Measurements from ENCODE around the gene ADAMTS9.
A peak's percentile ranks its signal among the peaks of the same experiment; 100 is the strongest.

Gene ADAMTS9

DNA sequence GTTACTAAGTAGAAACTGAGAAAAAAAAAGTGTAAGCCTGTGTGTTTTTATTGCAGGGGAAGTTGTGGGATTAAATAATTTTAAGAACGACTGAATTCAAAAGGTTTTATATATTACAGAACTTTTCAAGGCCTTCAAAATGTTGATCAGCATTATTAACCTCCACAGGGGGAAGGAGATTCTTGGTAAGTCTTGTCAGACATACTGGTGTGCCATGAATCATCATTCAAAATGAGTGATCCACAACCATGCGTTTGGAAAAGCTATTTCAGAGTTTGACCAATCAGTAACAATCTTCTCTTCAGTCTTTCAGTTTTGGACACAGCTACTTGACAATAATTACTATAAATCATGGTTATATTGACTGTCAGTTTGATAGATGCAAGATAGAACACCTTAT lies 70.2 kb downstream of the ADAMTS9 start:
- DNase-seq (ENCODE audit: low read depth), result no peak

DNA sequence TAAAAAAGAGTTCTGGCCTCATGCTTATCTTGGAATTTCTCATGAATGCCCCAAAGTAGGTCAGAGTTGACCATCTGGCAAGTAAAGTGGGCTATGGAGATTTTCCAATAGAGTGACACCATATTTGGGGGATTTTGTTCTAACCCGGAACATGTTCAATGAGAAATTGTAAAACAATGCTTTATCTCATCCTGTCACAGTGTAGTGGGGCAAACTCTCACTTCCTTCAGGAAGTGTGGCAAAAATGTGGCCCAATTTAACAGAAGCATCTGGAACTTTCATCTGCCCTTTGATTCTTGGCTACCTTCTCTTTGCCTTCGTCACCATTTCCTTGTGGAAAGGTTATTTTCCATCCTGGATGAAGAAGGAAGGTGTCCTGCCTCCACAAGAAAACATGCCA lies 70.8 kb downstream of the ADAMTS9 start:
- DNase-seq (ENCODE audit: low read depth), result no peak

DNA sequence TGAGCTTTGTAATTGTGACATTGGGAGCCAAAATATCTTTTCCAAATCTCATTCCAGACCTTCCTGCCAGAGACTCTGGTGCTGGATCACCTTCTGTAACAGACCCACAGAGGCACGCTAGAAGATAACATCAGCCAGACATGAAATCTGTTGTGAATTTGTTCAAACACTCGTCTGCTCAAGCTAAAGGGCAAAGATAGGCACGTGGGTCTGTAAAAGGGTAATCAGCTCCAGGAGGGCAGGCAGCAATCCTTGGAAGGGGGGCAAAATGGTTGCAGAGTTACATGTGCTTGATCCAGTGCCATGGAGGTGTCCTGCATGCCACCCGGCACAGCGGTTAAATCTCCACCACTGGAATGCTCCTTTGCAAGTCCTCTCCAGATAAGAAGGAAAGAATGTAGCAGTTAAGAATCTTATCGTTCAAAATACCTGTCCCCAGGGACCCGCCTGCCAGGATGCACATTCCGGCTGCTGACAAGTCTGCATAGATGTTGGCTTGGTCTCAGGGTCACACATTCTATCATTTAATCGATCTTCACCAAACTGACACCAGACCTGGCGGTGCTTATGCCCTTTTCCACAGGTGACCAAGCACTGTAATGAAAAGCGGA lies 74.8 kb downstream of the ADAMTS9 start:
- no peak for DNase-seq (ENCODE audit: low read depth)

DNA sequence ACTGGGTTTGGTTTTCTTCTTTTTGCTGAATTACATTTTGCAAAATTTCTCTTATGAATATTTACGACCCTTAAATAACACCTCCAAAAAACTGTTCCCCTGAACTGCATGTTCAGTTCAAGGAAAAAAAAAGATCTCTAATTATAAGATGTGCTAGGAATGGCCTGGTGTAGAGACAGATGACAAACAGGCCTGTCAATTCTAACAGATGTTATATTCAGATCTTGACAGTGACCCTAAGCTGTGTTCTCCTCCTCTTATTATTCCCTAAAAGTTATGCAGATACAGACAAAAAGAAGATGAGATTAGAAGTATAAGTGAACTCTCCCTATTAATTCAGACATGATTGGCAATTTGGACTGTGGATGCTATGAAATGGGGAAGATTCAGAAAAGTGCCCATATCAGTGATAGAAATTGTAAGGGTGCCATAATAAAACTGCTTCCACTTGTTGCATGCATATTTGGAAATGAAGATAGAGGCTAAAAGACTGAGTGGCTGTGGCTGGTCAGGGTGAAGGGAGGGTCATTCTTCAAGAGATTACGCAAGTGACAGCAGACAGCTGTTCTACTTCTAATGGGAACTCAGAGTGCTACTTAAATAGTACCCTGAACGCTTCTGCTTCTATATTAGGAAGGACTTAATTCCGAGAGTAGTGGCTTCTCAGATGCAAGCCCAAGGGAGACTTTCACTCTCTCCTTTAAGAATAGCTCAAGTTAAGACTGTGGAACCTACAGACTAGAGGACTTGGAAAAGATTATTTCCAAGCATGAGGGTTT lies 75.5 kb downstream of the ADAMTS9 start:
- DNase-seq (ENCODE audit: low read depth), result no peak

DNA sequence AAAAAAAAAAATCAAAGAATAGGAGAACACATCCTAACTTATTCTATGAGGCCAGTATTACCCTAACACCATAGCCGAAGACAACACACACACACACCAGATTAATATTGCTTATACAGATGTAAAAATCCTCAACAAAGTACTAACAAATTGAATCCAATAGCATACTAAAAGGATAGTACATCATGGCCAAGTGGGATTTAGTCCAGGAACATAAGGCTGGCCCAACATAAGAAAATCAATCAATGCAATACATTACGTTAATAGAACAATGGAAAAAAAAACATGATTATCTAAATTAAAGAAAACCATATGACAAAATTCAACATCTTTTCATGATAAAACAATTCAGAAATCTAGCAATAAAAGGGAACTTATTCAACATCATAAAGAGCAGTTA lies 79.1 kb downstream of the ADAMTS9 start:
- no peak for DNase-seq (ENCODE audit: low read depth)

DNA sequence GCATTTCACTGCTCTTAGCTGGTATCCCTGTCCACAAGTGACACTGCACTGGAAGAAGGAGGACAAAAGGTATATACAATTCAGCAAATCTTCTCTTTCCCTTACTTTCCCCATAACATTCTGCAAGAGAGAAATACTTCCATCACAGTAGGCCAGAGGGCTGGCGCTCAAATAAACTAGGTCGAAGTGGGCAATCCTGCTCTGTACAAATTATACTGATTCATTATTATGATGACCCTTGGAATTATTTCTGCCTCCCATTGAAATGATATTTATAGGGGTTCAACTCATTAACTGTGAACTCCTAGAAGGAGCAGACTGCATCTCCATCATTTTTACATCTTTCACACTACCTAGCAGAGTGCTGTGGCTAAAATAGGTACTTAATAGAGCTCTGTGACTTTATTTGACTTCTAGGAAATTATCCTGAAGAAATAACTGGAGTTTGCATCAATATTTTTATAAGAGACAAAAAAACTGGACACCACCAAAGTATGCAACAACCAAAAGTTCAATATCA lies 80.7 kb downstream of the ADAMTS9 start:
- no peak for DNase-seq (ENCODE audit: low read depth)

DNA sequence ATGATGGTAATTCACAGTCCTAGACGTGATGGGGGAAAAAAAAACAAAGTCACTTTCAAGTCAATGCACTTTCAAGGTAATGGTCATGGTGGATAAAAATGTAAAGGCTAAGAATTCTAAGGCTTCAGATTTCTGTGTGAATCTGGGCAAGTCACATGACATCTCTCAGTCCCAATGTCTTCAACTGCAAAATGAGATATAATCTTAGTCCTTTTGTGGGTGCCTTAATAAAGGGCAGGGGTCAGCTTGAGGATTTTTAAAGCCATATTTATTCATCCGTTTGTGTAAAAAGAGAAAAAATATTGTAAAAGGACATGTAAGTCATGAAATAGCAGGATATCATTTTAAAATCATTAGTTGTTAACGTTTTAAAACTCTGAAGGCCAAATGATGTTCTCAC lies 83.5 kb downstream of the ADAMTS9 start:
- DNase-seq (ENCODE audit: low read depth), result no peak

DNA sequence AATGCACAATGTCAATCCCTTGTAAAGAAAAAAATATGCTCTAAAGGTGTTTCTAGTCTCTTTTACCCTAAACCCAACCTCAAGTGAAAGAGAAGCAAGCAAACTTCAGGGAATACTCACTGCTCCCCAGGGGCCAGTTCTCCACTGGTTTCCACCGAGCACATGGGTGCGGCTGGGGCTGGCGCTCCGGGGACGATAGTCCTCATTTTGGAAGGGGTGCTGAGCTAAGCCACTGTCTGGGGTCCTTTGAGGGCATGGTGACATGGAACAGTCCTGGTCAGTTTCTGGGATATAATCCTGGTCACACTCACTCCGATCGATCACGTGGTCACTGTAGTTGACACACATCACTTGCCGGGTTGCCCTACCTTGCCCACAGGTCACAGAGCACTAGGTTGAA lies 86.0 kb downstream of the ADAMTS9 start:
- DNase-seq (ENCODE audit: low read depth), result no peak

DNA sequence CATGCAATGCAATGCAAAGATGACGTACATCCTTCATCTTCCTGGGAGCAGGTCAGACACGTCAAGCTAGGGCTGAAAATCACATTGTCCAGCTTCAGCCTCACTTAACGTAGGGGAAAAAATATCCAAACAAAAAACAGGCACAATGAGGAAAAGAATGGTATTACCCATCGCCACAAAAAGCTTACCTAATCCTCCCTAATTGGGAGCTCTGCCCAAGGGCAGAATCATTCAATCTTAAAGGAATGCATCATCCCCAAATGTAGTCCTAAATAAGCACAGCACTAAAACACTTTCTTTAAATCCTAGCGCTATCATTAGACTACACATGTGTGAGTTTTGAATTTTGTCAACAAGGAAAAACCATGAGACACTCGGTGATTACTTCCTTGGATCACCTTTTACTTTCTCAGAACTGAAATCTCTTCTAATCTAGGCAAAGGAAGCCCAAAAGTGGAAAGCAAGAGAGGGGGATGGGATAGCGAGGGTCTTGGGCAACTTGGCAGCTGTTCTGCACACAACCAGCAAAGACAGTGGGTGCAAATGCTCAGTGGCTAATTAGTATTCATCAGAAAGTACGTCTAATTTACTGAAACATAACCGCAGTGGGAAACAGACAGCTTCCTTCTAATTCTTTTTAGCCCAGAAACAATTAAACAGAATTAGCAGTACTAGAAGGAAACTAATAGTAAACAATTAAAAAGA lies 87.4 kb downstream of the ADAMTS9 start:
- DNase-seq (ENCODE audit: low read depth), result no peak

DNA sequence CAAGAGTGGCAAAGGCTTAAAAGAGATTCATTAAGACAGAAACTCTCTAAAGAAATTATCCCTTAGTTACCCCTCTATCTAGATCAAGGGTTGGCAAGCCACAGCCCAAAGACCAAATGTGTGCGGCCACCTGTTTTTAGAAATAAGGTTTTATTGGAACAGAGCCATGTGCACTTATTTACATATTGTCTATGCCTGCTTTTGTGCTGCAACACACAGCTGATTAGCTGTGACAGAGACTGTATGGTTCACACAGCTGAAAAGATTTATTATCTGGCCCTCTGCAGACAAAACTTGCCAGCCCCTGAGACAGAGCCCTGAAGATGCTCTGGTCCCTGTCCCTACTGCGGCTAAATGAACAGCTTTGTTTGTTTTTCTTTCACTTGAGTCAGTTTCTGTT lies 88.1 kb downstream of the ADAMTS9 start:
- no peak for DNase-seq (ENCODE audit: low read depth)

DNA sequence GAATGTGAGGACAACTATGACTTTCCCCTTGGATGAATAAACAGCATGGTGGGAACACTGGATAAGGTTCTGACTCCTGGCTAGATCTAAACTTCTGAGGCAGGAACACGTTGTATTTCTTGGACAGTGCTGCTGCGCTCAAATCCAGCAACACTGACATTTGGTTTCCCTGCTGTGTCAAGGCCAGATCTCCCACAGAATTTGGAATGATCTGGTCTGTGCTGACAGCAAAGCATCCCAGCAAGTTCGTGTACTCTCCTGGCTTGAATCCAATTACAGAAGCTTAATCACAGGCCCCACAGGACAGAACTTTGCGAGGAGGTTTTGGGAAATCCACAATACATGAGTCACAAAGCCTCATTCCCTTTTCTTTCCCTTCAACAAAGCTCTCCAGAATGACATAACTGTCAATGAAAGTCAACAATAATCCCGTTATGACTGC lies 92.5 kb downstream of the ADAMTS9 start:
- DNase-seq (ENCODE audit: low read depth), result peak; percentile 2

DNA sequence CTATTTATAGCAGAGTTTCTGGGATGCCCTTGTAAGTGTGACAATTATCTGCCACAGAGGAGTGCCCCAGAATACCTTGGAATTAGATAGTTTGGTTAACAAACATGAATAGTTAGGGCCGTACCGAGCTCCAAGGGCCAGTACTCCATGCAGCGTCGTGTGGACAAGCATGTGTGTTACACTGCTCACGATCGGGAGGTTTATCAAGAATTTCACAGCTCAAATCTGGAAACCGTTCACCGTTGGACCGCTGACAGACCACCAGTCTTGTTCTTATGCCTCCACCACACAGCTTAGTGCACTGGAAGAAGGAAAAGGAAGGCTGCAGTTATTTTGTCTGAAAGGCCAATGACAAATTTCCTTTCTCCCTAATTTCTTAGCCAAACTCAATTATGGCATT lies 93.7 kb downstream of the ADAMTS9 start:
- DNase-seq (ENCODE audit: low read depth), result no peak

DNA sequence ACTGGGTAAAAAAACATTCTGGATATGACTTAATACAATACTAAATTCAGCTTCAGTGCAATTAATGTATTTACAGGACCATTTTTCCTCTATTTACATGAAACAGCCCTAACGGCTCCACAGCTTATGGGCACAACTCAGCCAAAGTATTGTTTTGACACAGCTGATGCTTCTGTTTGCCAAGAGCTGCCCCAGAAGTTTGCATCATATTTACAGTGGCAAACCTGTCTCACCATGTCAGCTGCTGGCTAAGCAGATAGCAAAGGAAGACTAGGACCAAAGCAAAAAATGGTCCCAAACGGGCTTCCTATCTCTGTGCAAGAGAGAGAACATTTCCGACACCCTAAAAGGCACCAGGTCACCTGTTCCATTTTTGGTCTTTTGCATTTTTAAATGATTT lies 94.5 kb downstream of the ADAMTS9 start:
- DNase-seq (ENCODE audit: low read depth), result no peak

DNA sequence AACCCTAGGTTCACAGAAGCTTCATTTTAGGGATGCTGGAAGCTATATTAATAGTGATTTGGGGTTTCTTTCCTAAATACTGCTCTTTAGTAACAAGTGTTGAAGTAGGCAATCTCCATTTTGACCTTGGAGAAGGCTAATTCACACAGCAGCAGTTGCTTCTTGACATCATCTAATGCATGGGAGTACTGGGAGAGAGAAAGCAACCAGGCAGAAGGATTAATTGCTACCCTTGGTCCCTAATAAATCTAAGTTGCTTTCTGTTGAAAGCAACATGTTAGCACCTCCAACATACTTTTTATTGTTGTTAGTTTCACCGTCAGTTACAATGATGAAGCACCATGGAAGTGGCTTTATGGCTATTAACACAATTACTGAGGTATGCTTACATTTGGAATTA lies 96.2 kb downstream of the ADAMTS9 start:
- no peak for DNase-seq (ENCODE audit: low read depth)

DNA sequence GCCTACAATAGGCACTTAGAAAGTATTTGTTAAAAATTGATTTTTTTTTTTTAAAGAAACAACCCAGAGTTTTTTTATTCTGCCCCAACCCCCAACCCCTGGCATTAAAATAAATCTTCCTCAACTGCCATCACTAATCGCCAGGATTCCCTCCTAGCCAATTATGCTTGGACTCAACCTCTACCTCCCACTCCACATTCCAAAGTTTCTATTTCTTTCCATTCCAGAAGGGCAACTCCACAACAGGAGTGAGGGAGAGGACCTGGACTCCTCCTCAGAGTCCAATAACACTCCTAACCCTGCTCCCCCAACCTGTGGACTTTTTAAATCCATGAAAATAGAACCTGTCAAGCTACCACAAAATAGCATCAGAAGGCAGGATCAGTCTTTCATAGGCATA lies 99.4 kb downstream of the ADAMTS9 start:
- DNase-seq (ENCODE audit: low read depth), result no peak

DNA sequence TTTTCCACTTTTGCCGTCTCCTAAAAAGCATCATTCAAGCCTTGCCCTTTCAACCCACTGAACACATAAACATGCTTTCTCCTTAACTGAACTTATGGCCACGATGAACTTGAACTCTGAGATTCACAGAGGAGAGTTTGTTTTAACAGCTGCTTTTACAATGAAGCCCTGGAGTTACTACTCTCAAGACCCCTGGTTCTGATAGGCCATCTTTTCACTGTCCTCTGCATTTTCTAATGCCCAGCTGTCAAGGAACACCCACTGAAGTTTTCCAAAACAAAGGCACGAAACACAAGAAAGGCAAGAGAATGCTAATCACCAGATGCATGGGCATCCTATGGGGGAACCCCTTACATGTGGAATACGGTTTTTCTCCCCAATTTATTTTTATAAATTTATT lies 100.8 kb downstream of the ADAMTS9 start:
- no peak for DNase-seq (ENCODE audit: low read depth)

DNA sequence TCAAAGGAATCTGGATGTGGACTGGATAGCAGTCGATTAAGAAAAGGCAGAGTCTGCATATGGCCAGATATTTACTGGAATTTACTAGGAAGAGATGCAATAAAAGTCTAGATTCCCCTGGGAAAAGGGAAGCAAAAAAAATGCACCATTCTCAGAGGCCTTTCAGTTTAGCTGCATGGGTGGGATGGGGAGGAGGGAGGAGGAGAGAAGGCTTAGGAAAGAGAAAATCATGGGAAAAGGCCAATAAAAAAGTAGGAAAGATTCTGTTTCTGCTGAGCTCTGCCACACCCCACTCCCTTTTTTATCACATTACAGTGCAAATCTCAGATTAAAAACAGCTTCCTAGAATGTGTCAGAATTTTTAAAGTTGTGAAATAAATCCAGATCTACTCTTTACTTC lies 103.6 kb downstream of the ADAMTS9 start:
- no peak for DNase-seq (ENCODE audit: low read depth)

DNA sequence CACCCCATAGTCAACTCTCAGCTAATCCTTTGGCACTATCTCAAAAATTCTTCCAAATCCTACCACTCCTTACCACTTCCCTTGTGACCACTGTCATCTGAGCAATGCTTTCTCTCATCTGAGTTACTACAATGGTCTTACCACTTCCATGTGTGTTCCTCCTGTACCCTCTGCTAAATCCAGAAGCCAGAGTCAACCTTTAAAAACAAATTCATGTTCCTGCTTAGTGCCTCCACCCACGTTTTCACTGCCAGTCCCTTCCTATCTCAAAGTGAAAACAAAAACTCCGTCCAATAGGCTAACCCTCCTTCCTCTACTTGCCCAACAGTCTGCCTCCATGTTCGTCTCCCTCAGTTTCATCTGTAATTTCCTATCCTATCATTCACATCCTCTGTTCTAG lies 109.0 kb downstream of the ADAMTS9 start:
- DNase-seq (ENCODE audit: low read depth), result no peak

DNA sequence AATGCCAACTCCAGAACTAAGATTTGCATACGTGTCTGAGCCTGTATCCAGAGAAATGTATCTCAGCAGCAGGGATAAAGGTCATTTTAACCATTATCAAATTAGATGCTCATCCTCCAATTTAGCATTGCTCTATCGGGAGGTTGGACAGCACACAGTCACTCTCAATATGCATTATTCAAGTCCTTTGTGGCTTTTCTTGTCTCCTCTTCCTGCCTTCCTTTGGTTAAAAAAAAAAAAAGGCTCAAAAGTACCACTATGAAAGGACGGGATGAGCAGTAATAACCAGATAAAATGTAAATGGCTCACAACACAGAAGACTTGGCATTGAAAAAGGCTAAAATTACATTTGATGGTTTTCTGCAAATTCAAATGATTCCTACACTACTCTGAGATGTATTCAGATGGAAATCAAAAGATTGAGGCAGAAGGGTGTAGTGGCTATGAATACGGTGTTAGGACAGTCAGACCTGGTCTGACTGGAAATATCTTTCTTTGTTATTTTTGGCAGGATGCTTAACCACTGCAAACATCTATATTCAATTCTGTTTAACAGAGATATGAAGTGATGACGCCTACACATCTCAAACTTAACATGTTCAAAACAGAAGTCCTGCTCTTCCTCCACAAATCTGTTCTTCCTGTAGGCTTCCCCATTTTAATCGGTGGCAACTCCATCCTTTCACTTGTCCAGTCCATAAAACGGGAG lies 109.6 kb downstream of the ADAMTS9 start:
- no peak for DNase-seq (ENCODE audit: low read depth)

DNA sequence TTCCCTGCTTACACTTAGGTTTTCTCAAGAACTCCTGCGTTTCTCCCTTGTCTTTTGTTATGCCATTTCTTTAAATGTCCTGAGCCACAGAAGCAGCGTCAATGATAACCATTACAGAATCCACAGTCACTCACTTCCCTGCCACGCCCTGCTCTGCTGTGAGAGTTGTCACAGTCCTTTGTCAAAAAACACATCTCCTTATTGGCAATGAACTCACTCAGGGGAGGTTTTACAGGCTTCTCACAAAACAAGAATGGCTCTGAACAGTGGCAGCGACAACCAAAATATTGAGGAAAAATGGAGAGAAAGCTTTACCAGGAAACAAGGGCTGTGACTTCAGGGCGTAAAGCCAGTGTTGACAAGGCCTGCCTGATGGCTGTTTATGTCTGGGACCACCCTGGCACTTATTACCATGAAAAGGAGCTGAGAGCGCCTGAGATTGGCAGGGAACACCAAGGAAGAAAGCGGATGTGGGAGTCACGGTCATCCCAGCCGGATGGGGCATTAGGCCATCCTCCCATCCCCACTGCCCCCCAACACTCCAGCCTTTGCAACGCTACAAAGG lies 111.5 kb downstream of the ADAMTS9 start:
- no peak for DNase-seq (ENCODE audit: low read depth)

DNA sequence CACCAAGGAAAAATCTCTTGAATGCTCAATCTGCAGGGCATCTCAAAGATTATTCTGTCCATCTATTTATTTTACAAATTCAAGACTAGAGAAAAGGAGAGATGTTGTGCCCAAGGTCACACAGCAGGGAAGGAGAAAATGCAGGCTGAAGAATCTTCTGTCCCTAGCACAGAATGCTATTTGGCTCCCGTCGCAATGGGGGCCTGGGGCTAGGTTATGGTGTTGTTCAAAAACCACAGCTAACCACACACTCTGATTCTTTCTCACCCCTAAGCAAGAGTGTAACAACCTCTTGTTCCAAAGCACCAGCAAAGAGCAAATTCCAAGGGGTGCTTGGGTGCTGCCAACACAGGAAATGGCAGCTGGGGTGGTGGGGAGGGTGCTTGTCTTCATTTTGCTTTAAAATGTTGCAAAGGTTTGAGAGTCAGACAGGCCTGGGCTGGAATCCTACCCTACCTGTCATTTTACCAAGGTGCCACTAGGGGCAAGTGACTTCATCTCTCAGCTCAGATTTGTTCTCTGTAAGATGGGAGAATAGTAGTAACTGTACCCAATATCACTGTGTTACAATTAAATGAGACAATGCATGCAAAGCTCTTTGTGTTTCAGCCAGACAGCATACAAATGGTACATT lies 112.5 kb downstream of the ADAMTS9 start:
- peak; percentile 29 for DNase-seq (ENCODE audit: low read depth)

DNA sequence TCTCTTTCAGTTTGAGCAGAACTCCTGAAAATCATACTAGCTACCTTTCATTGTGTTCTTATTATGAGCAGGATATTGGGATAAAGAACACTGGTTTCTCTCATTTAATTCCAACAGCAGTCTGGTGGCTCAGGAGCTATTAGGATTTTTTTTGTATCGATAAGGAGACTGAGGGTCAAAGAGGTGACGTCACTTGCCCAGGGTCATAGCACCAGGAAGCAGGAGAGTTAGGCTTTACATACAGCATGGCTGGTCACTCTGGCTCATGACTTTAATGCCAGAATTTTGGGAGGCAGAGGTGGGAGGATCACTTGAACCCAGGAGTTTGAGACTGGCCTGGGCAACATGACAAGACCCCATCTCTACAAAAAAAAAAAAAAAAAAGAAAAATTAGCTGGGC lies 113.6 kb downstream of the ADAMTS9 start:
- DNase-seq (ENCODE audit: low read depth), result no peak
